GM12874 (cell line): ENCODE data around the gene B4GALT4.

ENCODE experiments used
- TF ChIP-seq, protein P1 (sequence below): IDR thresholded peaks from 2 replicates; pipeline ENCODE4 v1.5.1; 2011; ENCODE audit warnings: low read depth, mild to moderate bottlenecking, control low read depth, low read length, moderate library complexity; ENCODE audit not compliant: insufficient read depth

Gene B4GALT4

DNA sequence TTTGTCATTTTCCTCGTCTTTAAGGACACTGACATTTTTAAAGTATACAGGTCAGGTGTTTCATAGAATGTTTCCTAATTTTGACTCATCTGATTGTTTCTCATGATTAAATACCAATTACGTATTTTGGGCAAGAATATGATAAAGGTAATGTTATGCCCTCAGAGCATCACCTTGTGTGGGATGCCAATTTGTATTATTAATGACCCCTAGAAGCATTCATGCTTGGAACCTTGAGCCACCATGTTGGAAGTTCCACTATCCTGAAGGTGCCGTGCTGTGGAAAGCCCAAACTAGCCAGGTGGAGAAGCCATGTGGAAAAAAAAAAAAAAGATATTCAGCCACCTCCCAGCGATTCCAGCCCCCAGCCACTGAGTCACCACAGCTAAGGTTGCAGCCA lies 19.1 kb upstream of the B4GALT4 start:
- TF ChIP-seq, protein P1, sequence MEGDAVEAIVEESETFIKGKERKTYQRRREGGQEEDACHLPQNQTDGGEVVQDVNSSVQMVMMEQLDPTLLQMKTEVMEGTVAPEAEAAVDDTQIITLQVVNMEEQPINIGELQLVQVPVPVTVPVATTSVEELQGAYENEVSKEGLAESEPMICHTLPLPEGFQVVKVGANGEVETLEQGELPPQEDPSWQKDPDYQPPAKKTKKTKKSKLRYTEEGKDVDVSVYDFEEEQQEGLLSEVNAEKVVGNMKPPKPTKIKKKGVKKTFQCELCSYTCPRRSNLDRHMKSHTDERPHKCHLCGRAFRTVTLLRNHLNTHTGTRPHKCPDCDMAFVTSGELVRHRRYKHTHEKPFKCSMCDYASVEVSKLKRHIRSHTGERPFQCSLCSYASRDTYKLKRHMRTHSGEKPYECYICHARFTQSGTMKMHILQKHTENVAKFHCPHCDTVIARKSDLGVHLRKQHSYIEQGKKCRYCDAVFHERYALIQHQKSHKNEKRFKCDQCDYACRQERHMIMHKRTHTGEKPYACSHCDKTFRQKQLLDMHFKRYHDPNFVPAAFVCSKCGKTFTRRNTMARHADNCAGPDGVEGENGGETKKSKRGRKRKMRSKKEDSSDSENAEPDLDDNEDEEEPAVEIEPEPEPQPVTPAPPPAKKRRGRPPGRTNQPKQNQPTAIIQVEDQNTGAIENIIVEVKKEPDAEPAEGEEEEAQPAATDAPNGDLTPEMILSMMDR: no peak

DNA sequence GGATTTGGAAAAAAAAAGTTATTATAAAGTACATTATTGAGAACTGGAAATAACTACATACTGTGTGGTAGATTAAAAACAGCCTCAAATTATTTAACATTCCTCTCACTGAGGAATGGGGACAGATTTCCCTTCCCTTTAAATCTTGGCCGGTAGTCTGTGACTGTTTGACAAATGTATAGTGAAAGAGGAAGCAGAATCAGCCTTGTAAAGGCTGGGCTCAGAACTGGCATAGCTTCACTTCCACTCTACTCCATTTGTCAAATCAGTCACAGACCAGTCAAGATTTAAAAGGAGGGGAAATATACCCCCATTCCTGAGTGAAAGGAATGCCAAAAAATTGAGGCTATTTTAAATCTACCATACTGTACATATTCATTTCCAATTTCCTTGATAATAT lies 18.2 kb upstream of the B4GALT4 start:
- TF ChIP-seq, protein P1: no peak

DNA sequence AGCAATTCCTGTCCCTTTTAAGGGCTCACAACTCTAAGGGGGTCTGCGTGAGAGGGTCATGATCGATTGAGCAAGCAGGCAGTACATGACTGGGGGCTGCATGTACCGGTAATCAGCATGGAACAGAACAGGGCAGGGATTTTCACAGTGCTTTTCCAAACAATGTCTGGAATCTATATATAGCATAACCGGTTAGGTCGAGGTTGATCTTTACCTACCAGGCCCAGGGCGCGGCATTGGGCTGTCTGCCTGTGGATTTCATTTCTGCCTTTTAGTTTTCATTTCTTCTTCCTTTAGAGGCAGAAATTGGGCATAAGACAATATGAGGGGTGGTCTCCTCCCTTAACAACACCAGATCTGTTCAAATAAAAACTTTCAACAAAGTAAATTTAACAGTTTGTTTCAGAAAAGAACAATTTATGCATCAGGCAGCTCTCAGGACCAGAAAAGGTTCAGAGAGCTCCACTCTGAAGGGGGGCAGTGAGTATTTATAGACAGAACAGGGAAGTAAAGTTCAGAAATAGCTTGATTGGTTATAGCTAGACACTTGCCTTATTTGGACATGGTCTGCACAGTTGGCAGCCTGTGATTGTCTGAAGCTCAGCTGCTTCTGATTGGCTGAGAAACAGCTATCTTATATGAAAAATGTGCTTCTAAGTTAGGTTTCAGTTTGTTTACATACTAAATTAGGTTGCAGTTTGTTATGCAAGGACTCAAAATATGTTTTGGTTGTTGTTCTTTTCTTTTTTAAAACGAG lies 17.2 kb upstream of the B4GALT4 start:
- TF ChIP-seq, protein P1: no peak

DNA sequence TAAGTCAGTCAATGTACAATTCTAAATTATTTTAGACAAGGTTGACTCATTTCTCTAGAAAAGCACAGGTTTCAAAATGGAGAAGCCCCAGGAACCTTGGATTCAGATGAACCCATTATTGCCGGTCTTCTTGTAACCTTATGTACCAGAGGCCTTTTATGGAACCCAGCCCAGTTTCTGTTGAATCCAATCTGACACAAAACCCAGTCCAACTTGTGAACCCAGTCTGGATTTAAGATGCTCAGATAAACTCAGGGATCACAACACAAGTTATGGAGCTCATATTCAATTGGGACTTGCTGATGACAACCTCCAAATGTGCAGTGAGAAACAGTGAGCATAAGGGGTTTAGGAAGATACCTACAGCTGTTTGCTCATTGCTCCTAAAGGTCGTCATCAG lies 16.4 kb upstream of the B4GALT4 start:
- TF ChIP-seq, protein P1: no peak

DNA sequence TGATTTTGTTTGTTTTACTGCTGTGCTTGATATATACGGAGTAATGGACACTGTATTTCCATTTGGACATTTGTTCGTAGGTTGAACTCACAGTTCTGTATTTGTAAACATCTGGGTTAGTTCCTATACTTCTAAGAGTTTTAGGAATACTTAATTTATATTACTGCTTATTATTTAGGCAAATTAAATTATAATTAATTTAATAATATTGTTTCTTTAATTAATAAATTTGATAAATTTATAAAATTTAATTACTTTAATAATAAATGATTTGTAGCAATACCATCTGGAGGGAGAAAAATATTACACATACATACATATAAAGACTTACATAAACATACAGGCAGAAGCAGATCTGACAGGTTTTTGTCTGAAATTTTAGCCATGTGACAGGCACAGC lies 14.5 kb upstream of the B4GALT4 start:
- TF ChIP-seq, protein P1: no peak

DNA sequence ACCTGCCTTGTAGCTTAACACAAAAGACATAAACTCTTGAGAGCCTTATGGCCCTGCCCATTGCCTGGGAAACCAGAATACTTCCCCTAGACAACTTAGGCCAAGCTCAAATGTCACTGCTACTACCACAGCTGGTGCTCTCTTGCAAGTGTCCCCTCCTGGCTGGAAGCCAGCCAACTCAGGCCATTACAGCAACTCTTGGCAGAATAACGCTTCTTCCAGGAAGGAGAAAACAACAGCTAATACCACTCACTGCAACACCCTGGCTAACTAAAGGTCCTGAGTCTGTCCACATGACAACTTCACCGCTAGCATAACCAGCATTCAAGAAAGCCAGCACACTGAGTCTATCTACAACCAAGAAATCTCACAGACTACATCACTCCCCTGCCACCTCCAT lies 5.1 kb upstream of the B4GALT4 start:
- TF ChIP-seq, protein P1: no peak

DNA sequence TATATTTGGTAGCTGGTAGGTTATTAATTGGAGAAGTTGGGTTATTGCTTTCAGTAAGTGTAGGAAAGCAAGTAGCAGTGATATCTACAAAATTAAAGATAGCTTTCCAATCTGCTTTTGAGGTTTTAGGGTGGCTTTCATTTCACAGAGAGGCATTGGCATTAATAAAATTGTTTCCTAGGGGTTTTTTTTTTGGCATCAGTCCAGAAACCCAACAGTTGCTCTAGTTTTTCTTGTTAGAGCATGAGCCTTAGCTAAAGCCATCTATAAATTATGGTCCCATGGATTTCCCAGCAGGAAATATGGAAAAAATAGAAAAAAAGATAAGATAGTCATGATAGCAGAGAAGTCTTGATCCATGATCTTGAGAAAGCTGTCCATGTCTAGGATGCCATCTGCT lies 3.0 kb upstream of the B4GALT4 start:
- TF ChIP-seq, protein P1: no peak
